Measurements from ENCODE around the gene C2orf68. TPM values are rescaled to one million over a fixed set of nuclear protein-coding genes. Genes with fewer than 3 reads are reported as not detected.

The C2orf68 gene
- total and polyA plus RNA-seq, 2 donors (not counting 1 experiment from before 2014, with no cell fraction given), result 30.5 to 82.4 TPM

Small RNAs within 50 kb of the gene (small RNA-seq; reads per million reads assigned to genes)
- not detected for gene RN7SL126P (ENCODE audit: insufficient read length, low read depth, low replicate concordance)

Other genes with a start within 250 kb of the C2orf68 start
- gene CAPG, start 201.7 kb downstream of the C2orf68 start, total RNA-seq, result 179 and 210 TPM in 2 replicates
- 133 and 158 TPM in 2 replicates for gene CAPG, start 201.7 kb downstream of the C2orf68 start, polyA plus RNA-seq
- 1.1 and 1.6 TPM in 2 replicates for gene SH2D6, start 193.4 kb downstream of the C2orf68 start, total RNA-seq
- gene SH2D6, start 193.4 kb downstream of the C2orf68 start, polyA plus RNA-seq, result 0.27 TPM in 1 of 2 replicates, not detected in the other
- gene MAT2A, start 72.9 kb downstream of the C2orf68 start, total RNA-seq, result 177 and 190 TPM in 2 replicates
- 130 and 133 TPM in 2 replicates for gene MAT2A, start 72.9 kb downstream of the C2orf68 start, polyA plus RNA-seq
- gene GGCX, start 50.6 kb downstream of the C2orf68 start, total RNA-seq, result 33.0 and 36.8 TPM in 2 replicates
- gene GGCX, start 50.6 kb downstream of the C2orf68 start, polyA plus RNA-seq, result 23.5 and 28.8 TPM in 2 replicates
- 73.1 and 73.8 TPM in 2 replicates for gene VAMP8, start 34.5 kb downstream of the C2orf68 start, total RNA-seq
- 68.7 and 96.6 TPM in 2 replicates for gene VAMP8, start 34.5 kb downstream of the C2orf68 start, polyA plus RNA-seq
- gene VAMP5, start 27.6 kb downstream of the C2orf68 start, total RNA-seq, result 10.9 and 16.9 TPM in 2 replicates
- 18.0 and 28.6 TPM in 2 replicates for gene VAMP5, start 27.6 kb downstream of the C2orf68 start, polyA plus RNA-seq
- 67.3 and 76.6 TPM in 2 replicates for gene RNF181, start 16.3 kb downstream of the C2orf68 start, total RNA-seq
- 112 and 151 TPM in 2 replicates for gene RNF181, start 16.3 kb downstream of the C2orf68 start, polyA plus RNA-seq
- gene TMEM150A, start 9.4 kb downstream of the C2orf68 start, total RNA-seq, result 23.0 and 23.1 TPM in 2 replicates
- gene TMEM150A, start 9.4 kb downstream of the C2orf68 start, polyA plus RNA-seq, result 18.3 and 26.4 TPM in 2 replicates
- 51.5 and 57.2 TPM in 2 replicates for gene USP39, start 4.1 kb upstream of the C2orf68 start, total RNA-seq
- gene USP39, start 4.1 kb upstream of the C2orf68 start, polyA plus RNA-seq, result 61.1 and 67.1 TPM in 2 replicates
- gene SFTPB, start 56.1 kb upstream of the C2orf68 start, total RNA-seq, result not detected in 2 replicates
- gene SFTPB, start 56.1 kb upstream of the C2orf68 start, polyA plus RNA-seq, result not detected in 2 replicates
- 4.2 and 4.3 TPM in 2 replicates for gene GNLY, start 82.3 kb upstream of the C2orf68 start, total RNA-seq
- 3.9 and 18.1 TPM in 2 replicates for gene GNLY, start 82.3 kb upstream of the C2orf68 start, polyA plus RNA-seq
- gene ATOH8, start 141.9 kb upstream of the C2orf68 start, total RNA-seq, result not detected in 2 replicates
- gene ATOH8, start 141.9 kb upstream of the C2orf68 start, polyA plus RNA-seq, result not detected in 2 replicates

Measured in B cell (primary cell).